Tibial nerve (tissue), 4 donors: Measurements from ENCODE around the gene SLC5A11.

Experiments used
- CTCF ChIP-seq, 5 experiments: fragments of 200-600 bp in 3 of 5; fragments of 450-650 bp in 2 of 5; sonication (generic) in 3 of 5; IDR thresholded peaks; one replicate each; pipeline ENCODE4 v1.5.1; 2016 to 2019; ENCODE audit warnings: antibody characterized with exemption in 5 of 5, mild to moderate bottlenecking in 3 of 5, moderate library complexity in 2 of 5
- EP300 ChIP-seq, 2 donors: sonication (generic); formaldehyde crosslinking; IDR thresholded peaks; one replicate each; pipeline ENCODE4 v1.6.1; 2017; ENCODE audit warnings: antibody characterized with exemption in 2 of 2, mild to moderate bottlenecking in 1 of 2
- POLR2A ChIP-seq, 2 donors: fragments of 450-650 bp; IDR thresholded peaks; one replicate each; pipeline ENCODE4 v1.6.1; 2017; ENCODE audit warnings: antibody characterized with exemption in 2 of 2, mild to moderate bottlenecking in 2 of 2, moderate library complexity in 2 of 2

GRCh38 chr16:24920568-24920967 lies 74.8 kb downstream of the SLC5A11 start:
- TF ChIP-seq EP300 (IDR thresholded peaks at IDR 0.05), result no peak
- no peak for TF ChIP-seq CTCF (IDR thresholded peaks at IDR 0.05)
- TF ChIP-seq POLR2A (IDR thresholded peaks at IDR 0.05), result no peak
